BJ (cell line): ENCODE data around the gene DAB2IP. TPM values are rescaled to one million over a fixed set of nuclear protein-coding genes. Genes with fewer than 3 reads are reported as not detected.

ENCODE experiments used
- CTCF ChIA-PET: fragments of 350-600 bp; formaldehyde crosslinking; extraction: SDS; loops from one replicate; lab custom pipeline; 2021; ENCODE audit warnings: antibody characterized with exemption, inconsistent platforms; lab: Yijun Ruan, JAX
- POLR2A ChIA-PET: fragments of 300-600 bp; sonication (Branson Sonifier 250); formaldehyde crosslinking; extraction: SDS; loops from one replicate; lab custom pipeline; 2021; ENCODE audit warnings: antibody characterized with exemption; lab: Charles Lee
- DNase-seq: peaks from one replicate; pipeline ENCODE4 v3.0.0-alpha.2; 2011; ENCODE audit warnings: low read depth
- H3K27me3 ChIP-seq: 2 replicates; pipeline ENCODE4 v1.6.0; 2011; ENCODE audit warnings: low read length; ENCODE audit not compliant: control insufficient read depth, insufficient read depth
- H3K36me3 ChIP-seq: 2 replicates; pipeline ENCODE4 v1.5.1; 2011; ENCODE audit warnings: low read length; ENCODE audit not compliant: control insufficient read depth, insufficient read depth
- H3K4me3 ChIP-seq: 2 replicates; pipeline ENCODE4 v1.5.1; 2011; ENCODE audit warnings: low read depth, mild to moderate bottlenecking, control low read depth, low read length
- polyA plus RNA-seq: library from polyadenylated mRNA; depleted of rRNA; stranded (reverse); fragments of >200 nt; gene quantifications from 2 replicates; pipeline ENCODE4 v1.2.3, GENCODE V29; 2011
- TF ChIP-seq, protein P1 (sequence below): IDR thresholded peaks from 2 replicates; pipeline ENCODE4 v1.5.1; 2011; ENCODE audit warnings: low read depth, mild to moderate bottlenecking, control low read depth, inconsistent platforms, low read length, moderate library complexity; ENCODE audit not compliant: insufficient read depth

DAB2IP gene
- polyA plus RNA-seq, 1 experiment, result 38.1 TPM

DNA sequence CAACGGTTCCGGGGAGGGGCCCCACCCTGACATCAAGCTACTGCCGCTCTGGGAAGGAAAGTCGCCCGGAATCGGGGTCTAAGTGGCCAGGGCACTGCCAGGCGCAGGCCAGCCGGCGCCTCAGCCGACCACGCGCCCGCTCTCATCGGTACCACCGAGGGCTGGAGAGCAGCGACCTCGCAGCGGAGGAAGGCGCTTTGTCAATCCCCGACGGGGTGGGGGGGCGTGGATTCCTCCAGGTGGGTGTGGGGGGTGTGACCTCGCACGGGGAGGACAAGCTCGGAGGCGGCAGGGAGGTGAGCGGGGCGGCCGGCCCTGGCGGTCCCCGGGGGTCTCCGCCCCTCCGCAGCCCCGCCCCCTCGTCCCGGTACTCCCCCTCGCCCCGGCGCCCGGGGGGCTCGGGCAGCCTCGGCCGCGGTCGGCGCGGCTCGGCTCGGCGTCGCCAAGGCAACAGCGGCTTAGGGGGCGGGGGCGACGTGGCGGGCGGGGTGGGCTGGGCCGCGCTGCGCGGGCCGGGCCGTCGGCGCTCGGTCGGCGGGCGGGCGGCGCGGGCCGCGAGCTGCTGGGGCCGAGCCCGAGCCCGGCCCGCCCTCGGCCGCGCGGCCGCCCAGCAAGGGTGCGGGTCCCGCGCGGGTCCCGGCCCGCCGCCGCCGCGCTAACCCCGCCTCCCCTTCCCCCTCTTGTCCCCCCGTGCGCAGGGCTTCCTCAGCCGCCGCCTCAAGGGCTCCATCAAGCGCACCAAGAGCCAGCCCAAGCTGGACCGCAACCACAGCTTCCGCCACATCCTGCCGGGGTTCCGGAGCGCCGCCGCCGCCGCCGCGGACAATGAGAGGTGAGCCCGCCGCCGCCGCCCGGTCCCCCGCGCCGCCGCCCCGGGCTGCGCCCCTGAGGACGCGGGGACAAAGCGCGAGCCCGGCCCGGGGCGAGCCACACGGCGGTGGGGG is 47.5 kb downstream of the DAB2IP start:
- TF ChIP-seq, protein P1, sequence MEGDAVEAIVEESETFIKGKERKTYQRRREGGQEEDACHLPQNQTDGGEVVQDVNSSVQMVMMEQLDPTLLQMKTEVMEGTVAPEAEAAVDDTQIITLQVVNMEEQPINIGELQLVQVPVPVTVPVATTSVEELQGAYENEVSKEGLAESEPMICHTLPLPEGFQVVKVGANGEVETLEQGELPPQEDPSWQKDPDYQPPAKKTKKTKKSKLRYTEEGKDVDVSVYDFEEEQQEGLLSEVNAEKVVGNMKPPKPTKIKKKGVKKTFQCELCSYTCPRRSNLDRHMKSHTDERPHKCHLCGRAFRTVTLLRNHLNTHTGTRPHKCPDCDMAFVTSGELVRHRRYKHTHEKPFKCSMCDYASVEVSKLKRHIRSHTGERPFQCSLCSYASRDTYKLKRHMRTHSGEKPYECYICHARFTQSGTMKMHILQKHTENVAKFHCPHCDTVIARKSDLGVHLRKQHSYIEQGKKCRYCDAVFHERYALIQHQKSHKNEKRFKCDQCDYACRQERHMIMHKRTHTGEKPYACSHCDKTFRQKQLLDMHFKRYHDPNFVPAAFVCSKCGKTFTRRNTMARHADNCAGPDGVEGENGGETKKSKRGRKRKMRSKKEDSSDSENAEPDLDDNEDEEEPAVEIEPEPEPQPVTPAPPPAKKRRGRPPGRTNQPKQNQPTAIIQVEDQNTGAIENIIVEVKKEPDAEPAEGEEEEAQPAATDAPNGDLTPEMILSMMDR, result no peak
- H3K4me3 ChIP-seq, result peak overlapping the region; percentile 69
- ChIA-PET CTCF (interaction anchor here (0.7 to 4.9 kb wide), 19 partner anchors 9 to 297 kb away, joined by 3 to 34 read pairs (median 4); no protein-coding TSS in a partner anchor), POLR2A (interaction anchor here (0.5 kb wide), 1 partner anchor 426 kb away, joined by 3 read pairs; no protein-coding TSS in a partner anchor)
- no peak for DNase-seq
- no peaks in the 10 kb centered on the region; the same call in 1 of the 2 replicates for H3K27me3 ChIP-seq
- no peaks in the 10 kb centered on the region for H3K36me3 ChIP-seq

DNA sequence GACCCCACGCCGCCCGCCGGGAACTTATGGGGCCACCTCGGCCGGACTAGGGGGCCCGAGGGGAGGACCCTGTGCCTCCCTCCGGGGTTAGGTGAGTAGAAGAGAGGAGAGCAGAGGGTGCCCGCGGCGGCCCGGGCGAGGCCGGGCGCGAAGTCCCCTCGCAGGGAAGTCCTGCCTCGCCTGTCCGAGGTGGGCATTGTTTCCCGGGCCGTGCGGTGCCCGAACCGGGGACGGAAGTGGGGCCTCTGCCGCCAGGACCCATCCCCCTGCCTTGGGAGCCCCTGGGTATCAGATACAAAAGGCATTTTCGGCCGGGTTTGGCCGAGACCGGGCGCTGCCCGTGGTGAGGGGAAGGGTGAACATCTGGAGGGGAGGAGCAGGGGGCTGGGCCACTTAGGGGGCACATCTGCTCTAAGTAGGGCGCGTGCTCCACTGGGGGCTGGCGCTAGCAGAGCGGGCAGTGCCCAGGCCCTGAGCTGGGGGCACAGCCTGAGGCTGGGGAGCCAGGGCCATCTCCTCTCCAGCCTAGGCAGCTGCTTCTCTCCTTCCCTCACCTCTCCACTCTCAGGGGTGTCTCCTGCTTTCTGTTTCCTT is 48.2 kb downstream of the DAB2IP start:
- POLR2A ChIA-PET, result interaction anchor here (0.6 kb wide), 1 partner anchor 170 kb away, joined by 3 read pairs; no protein-coding TSS in a partner anchor
- TF ChIP-seq, protein P1, result no peak
- peak overlapping the region; percentile 69 for H3K4me3 ChIP-seq
- H3K36me3 ChIP-seq, result no peaks in the 10 kb centered on the region
- no peaks in the 10 kb centered on the region; the same call in 1 of the 2 replicates for H3K27me3 ChIP-seq
- no peak for DNase-seq
- CTCF ChIA-PET, result interaction anchor here (0.8 to 4.9 kb wide), 14 partner anchors 9 to 296 kb away, joined by 3 to 34 read pairs (median 4); no protein-coding TSS in a partner anchor

DNA sequence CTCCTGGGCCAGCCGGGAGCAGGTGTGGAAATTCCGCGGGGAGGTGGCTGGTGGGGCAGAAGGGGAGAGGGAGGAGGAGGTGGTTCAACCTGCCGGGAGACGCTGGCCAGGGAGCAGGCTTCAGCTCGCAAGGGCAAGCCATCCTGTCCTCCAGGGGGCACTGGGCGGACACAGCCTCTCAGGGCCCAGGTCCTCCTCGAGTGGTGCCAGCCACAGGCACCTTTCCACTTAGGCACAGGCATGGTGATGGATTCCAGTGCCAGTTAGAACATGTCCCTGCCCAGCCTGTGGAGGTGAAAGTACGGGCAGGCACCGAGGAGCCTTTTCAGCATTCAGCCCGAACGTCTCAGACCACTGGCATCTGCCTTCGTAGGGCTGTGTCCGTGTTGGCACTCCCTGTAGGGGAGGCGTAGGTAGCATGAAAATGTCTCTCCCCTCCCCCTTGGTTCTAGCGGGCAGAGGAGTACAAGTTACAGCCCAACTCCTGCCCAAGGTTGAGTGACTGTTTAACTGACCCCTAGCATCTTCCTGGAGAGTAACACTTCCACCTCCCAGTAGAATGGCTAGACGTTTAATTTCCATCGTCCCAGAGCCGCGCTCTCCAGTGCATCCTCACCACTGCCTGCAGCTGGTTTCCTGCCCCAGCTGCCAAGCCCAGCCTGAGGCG is 48.9 kb downstream of the DAB2IP start:
- no peak for DNase-seq
- Histone ChIP-seq H3K4me3 (peak overlapping the region; percentile 69), H3K36me3 (no peaks in the 10 kb centered on the region), H3K27me3 (no peaks in the 10 kb centered on the region; the same call in 1 of the 2 replicates)
- ChIA-PET POLR2A (interaction anchor here (0.6 kb wide), 1 partner anchor 171 kb away, joined by 3 read pairs; no protein-coding TSS in a partner anchor), CTCF (interaction anchor here (0.7 to 4.9 kb wide), 12 partner anchors 10 to 295 kb away, joined by 3 to 34 read pairs (median 4); no protein-coding TSS in a partner anchor)
- TF ChIP-seq, protein P1, result peak; percentile 80

DNA sequence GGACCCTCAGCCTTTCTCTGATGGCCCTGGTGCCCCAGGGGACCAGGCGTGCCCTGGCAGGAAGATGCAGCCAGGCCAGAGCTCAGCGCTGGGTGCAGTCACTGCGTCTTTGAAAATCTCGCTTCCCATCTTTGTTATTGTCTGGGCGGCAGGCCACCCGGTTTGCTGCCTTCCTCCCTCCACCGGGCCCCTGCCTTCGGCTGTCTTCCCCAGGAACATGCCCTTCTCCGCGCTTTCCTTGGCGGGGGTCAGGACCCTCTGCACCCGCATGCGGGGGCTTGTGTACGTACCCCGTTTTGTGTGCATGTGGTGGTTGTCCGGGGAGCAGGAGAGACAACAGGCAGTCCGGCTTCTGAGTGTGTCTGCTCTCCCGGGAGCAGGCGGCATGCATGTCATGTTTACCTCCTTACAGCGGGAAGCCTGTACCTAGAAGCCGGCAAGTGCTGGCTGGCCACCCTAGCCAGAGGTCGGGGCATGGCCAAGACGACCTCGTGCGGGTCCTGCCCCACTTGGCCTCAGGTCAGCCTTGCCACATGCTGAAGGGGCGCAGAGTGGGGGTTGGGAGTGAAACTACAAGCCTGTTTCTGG is 49.5 kb downstream of the DAB2IP start:
- CTCF ChIA-PET, result interaction anchor here (0.7 to 3.3 kb wide), 6 partner anchors 34 to 295 kb away, joined by 3 to 12 read pairs (median 4); no protein-coding TSS in a partner anchor
- Histone ChIP-seq H3K27me3 (no peaks in the 10 kb centered on the region; the same call in 1 of the 2 replicates), H3K36me3 (no peaks in the 10 kb centered on the region), H3K4me3 (peak overlapping the region; percentile 69)
- no peak for DNase-seq
- POLR2A ChIA-PET, result no interaction called here
- TF ChIP-seq, protein P1, result no peak
